Measurements from ENCODE around the gene RIN1.

DNA sequence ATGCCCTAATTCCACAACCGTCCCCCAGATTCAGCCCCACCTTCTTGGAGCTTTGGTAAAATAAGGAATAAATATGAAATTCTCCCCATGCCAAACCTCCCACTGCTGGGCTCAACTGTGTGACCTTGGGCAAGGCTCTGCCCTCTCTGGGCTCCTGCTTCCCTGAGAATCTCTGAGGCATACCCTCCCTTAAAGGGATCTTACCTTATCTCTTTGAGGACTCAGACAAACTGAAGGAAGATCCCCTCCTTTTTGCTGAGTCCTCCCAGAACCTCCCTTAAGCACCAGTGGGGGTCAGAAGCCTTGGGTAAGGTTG, 22.1 kb downstream of the RIN1 start:
- no peak for TF ChIP-seq FOXM1 (IDR thresholded peaks at IDR 0.05; ENCODE audit: borderline replicate concordance)
- no peak for TF ChIP-seq FOXA1 (IDR thresholded peaks at IDR 0.05)
